ENCODE measurements around the gene KIAA1586. TPM values are rescaled to one million over a fixed set of nuclear protein-coding genes. Genes with fewer than 3 reads are reported as not detected.

Gene KIAA1586
- total RNA-seq, 1 donor from 2014 or later, result 26.2 TPM

DNA sequence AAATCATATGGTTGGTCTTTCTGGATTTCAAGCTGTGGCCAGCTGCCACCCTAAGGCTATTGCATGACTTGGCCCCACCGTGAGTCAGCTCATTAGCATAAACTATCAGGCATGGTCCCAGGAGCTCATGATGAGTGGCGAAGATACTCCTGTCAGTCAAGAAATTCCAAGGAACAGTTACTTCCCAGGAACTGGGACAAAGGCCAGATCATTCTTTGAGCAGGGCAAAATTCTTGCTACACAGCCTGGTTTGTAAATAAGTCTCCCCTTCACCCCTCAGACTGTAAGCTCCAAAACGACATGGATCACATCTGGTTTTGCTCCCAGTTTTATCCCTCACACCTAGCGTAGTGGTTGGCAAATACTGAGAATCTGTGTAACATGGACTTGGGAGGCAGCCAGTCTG lies 33.0 kb upstream of the KIAA1586 start:
- no peaks in the 10 kb centered on the region for H3K36me3 Mint-ChIP-seq
- TF ChIP-seq, protein P1, sequence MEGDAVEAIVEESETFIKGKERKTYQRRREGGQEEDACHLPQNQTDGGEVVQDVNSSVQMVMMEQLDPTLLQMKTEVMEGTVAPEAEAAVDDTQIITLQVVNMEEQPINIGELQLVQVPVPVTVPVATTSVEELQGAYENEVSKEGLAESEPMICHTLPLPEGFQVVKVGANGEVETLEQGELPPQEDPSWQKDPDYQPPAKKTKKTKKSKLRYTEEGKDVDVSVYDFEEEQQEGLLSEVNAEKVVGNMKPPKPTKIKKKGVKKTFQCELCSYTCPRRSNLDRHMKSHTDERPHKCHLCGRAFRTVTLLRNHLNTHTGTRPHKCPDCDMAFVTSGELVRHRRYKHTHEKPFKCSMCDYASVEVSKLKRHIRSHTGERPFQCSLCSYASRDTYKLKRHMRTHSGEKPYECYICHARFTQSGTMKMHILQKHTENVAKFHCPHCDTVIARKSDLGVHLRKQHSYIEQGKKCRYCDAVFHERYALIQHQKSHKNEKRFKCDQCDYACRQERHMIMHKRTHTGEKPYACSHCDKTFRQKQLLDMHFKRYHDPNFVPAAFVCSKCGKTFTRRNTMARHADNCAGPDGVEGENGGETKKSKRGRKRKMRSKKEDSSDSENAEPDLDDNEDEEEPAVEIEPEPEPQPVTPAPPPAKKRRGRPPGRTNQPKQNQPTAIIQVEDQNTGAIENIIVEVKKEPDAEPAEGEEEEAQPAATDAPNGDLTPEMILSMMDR (conservative IDR thresholded peaks at IDR 0.05), result no peak
- no peak for DNase-seq (ENCODE audit: extremely low spot score, unreplicated experiment)
- no peaks in the 10 kb centered on the region for H3K27me3 Mint-ChIP-seq
- H3K4me1 Mint-ChIP-seq (ENCODE audit: unreplicated experiment), result no peaks in the 10 kb centered on the region
- no peak overlapping the region for H3K27ac Mint-ChIP-seq
- no peaks in the 10 kb centered on the region for H3K9me3 Mint-ChIP-seq
- no peak overlapping the region for H3K4me3 Mint-ChIP-seq

- H3K4me1 Mint-ChIP-seq (ENCODE audit: unreplicated experiment), result no peaks in the 10 kb centered on the region
- H3K4me3 Mint-ChIP-seq, result no peak overlapping the region
- no peaks in the 10 kb centered on the region for H3K36me3 Mint-ChIP-seq
- TF ChIP-seq, protein P1 (conservative IDR thresholded peaks at IDR 0.05), result no peak
- no peak for DNase-seq (ENCODE audit: extremely low spot score, unreplicated experiment)
- H3K27ac Mint-ChIP-seq, result no peak overlapping the region
- H3K9me3 Mint-ChIP-seq, result no peaks in the 10 kb centered on the region
- H3K27me3 Mint-ChIP-seq, result no peaks in the 10 kb centered on the region
These were observed 29.4 kb upstream of the KIAA1586 start for GRCh38 chr6:57017069-57017468.

- DNase-seq (ENCODE audit: extremely low spot score, unreplicated experiment), result no peak
- TF ChIP-seq, protein P1 (conservative IDR thresholded peaks at IDR 0.05), result no peak
- Mint-ChIP-seq H3K4me1 (ENCODE audit: unreplicated experiment) (no peaks in the 10 kb centered on the region), H3K9me3 (no peaks in the 10 kb centered on the region), H3K27me3 (no peaks in the 10 kb centered on the region), H3K36me3 (no peaks in the 10 kb centered on the region), H3K27ac (no peak overlapping the region), H3K4me3 (no peak overlapping the region)
These were observed 28.7 kb upstream of the KIAA1586 start for GRCh38 chr6:57017841-57018240.

GRCh38 chr6:57019434-57019833 lies 27.1 kb upstream of the KIAA1586 start:
- H3K27me3 Mint-ChIP-seq, result no peaks in the 10 kb centered on the region
- H3K4me1 Mint-ChIP-seq (ENCODE audit: unreplicated experiment), result no peaks in the 10 kb centered on the region
- TF ChIP-seq, protein P1 (conservative IDR thresholded peaks at IDR 0.05), result no peak
- no peak for DNase-seq (ENCODE audit: extremely low spot score, unreplicated experiment)
- no peaks in the 10 kb centered on the region for H3K36me3 Mint-ChIP-seq
- no peak overlapping the region for H3K4me3 Mint-ChIP-seq
- H3K9me3 Mint-ChIP-seq, result peaks cover 3% of the 10 kb centered on the region
- no peak overlapping the region for H3K27ac Mint-ChIP-seq

DNA sequence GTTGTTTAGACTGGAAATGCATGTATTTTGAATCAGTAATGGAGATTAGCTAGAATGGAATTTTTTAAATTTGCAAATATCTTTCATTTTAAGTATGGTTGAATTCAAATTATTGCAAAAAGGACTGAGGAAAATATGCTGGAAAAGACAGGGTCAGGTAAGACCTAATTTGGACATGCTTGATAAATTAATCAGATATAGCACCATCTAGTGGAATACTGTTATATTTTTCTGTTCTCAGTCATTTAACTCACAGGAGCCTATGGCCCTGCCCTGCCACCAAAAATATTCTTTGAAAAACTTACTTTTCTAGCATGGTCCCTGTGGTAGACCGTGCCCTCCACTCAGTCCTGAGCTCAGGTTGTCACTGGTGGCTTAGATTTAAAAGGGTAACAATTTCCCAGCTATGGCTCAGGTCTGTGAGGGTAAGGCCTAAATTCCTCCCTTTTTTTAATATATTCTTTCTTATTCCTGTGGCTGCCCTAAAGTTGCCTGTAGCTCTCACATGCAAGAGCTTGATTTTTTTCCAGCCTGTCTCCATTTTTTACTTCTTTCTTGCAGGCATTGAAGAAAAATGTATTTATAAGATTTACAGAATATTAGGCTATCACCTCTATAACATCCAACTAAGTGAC lies 25.3 kb upstream of the KIAA1586 start:
- H3K27me3 Mint-ChIP-seq, result no peaks in the 10 kb centered on the region
- H3K4me1 Mint-ChIP-seq (ENCODE audit: unreplicated experiment), result no peaks in the 10 kb centered on the region
- H3K27ac Mint-ChIP-seq, result no peak overlapping the region
- H3K4me3 Mint-ChIP-seq, result no peak overlapping the region
- no peak for DNase-seq (ENCODE audit: extremely low spot score, unreplicated experiment)
- TF ChIP-seq, protein P1 (conservative IDR thresholded peaks at IDR 0.05), result peak; percentile 83
- H3K9me3 Mint-ChIP-seq, result peaks cover 10% of the 10 kb centered on the region
- no peaks in the 10 kb centered on the region for H3K36me3 Mint-ChIP-seq

Measured in type B pancreatic cell (in vitro differentiated cells).